Skin of body (tissue), 2 donors: ENCODE measurements around the gene LPCAT2. TPM values are rescaled to one million over a fixed set of nuclear protein-coding genes. Genes with fewer than 3 reads are reported as not detected.

Experiments
- DNase-seq: peaks from one replicate; lab custom pipeline; 2025; lab: John Stamatoyannopoulos, UW
- total RNA-seq: library from RNA; depleted of rRNA; stranded (reverse); fragments of >200 nt; gene quantifications from one replicate; pipeline ENCODE4 v1.2.3, GENCODE V29; 2014

LPCAT2 gene
- total RNA-seq, 1 donor from 2014 or later, result 24.0 TPM

- no peak for DNase-seq
These were observed 7.1 kb upstream of the LPCAT2 start for GRCh38 chr16:55501549-55502322.

- DNase-seq, result peak; percentile 83
These were observed 6.0 kb upstream of the LPCAT2 start for GRCh38 chr16:55502801-55503366.

- DNase-seq, result no peak
These were observed 4.9 kb upstream of the LPCAT2 start for GRCh38 chr16:55503726-55504550.

- DNase-seq, result no peak
These were observed 3.4 kb upstream of the LPCAT2 start for GRCh38 chr16:55505333-55506015.

- no peak for DNase-seq
These were observed 2.8 kb upstream of the LPCAT2 start for GRCh38 chr16:55506083-55506482.

- no peak for DNase-seq
These were observed 2.2 kb upstream of the LPCAT2 start for GRCh38 chr16:55506708-55507107.

GRCh38 chr16:55508271-55508921, 476 bp upstream of the LPCAT2 start:
- DNase-seq, result no peak

GRCh38 chr16:55510185-55510805, 1.4 kb downstream of the LPCAT2 start:
- no peak for DNase-seq

- DNase-seq, result no peak
These were observed 4.1 kb downstream of the LPCAT2 start for GRCh38 chr16:55512941-55513340.

GRCh38 chr16:55513616-55514015, 4.7 kb downstream of the LPCAT2 start:
- DNase-seq, result no peak

GRCh38 chr16:55515111-55515510, 6.2 kb downstream of the LPCAT2 start:
- DNase-seq, result no peak

GRCh38 chr16:55521792-55522191, 12.9 kb downstream of the LPCAT2 start:
- DNase-seq, result no peak

- peak; percentile 18 for DNase-seq
These were observed 17.6 kb downstream of the LPCAT2 start for GRCh38 chr16:55526441-55526840.

- DNase-seq, result no peak
These were observed 19.0 kb downstream of the LPCAT2 start for GRCh38 chr16:55527885-55528284.

GRCh38 chr16:55529018-55529417, 20.1 kb downstream of the LPCAT2 start:
- DNase-seq, result peak; percentile 60

- DNase-seq, result no peak
These were observed 21.5 kb downstream of the LPCAT2 start for GRCh38 chr16:55530316-55530856.

- DNase-seq, result no peak
These were observed 23.4 kb downstream of the LPCAT2 start for GRCh38 chr16:55532227-55532626.

- DNase-seq, result no peak
These were observed 25.9 kb downstream of the LPCAT2 start for GRCh38 chr16:55534756-55535155.

GRCh38 chr16:55539049-55539448, 30.2 kb downstream of the LPCAT2 start:
- DNase-seq, result peak; percentile 61

GRCh38 chr16:55539488-55539887, 30.6 kb downstream of the LPCAT2 start:
- DNase-seq, result peak; percentile 64
